ENCODE measurements around the gene TRMT5. TPM values are rescaled to one million over a fixed set of nuclear protein-coding genes. Genes with fewer than 3 reads are reported as not detected.
A peak's percentile ranks its signal among the peaks of the same experiment; 100 is the strongest.

Gene TRMT5
- total and polyA plus RNA-seq, 10 of the 15 experiments (the other 5 are each of a cell fraction or from before 2014, with no cell fraction given): 6.6 to 13.1 (median 9.4) TPM

- TF ChIP-seq BCLAF1 (IDR thresholded peaks at IDR 0.05) (no peak), PAX8 (IDR thresholded peaks at IDR 0.05) (no peak), EZH2 (IDR thresholded peaks at IDR 0.05; ENCODE audit: borderline replicate concordance, control insufficient read depth, low read depth, low read length) (no peak), ZBTB33 (IDR thresholded peaks at IDR 0.05) (no peak), E4F1 (IDR thresholded peaks at IDR 0.05; ENCODE audit: borderline replicate concordance, partially characterized antibody) (no peak), MEF2A (IDR thresholded peaks at IDR 0.05; ENCODE audit: insufficient read depth, low read depth, low read length) (0 out of 2 replicates have a peak, but pooled peaks have one; percentile 17), BCL3 (IDR thresholded peaks at IDR 0.05; ENCODE audit: borderline replicate concordance, insufficient read depth, low read depth, low read length, poor library complexity, severe bottlenecking) (no peak), NBN (IDR thresholded peaks at IDR 0.05) (peak; percentile 99), MTA3 (IDR thresholded peaks at IDR 0.05; ENCODE audit: borderline replicate concordance, low read length) (no peak), E2F8 (IDR thresholded peaks at IDR 0.05; ENCODE audit: low read depth, partially characterized antibody) (peak; percentile 83), ZNF274 (IDR thresholded peaks at IDR 0.05; ENCODE audit: insufficient read depth, insufficient read length) (no peak), IRF4 (IDR thresholded peaks at IDR 0.05; ENCODE audit: low read depth, low read length) (no peak), JUND (IDR thresholded peaks at IDR 0.05; ENCODE audit: low read depth, low read length) (no peak), POU2F2 (IDR thresholded peaks at IDR 0.05; ENCODE audit: borderline replicate concordance, low read depth, low read length) (no peak), RAD51 (IDR thresholded peaks at IDR 0.05) (no peak), SMAD5 (IDR thresholded peaks at IDR 0.05; ENCODE audit: low read depth) (no peak), SMARCA5 (IDR thresholded peaks at IDR 0.05) (peak; percentile 65; the same call in 1 of the 2 replicates), ZBED1 (IDR thresholded peaks at IDR 0.05; ENCODE audit: borderline replicate concordance) (no peak), POLR2A (IDR thresholded peaks at IDR 0.05; ENCODE audit: low read depth, low read length) (peak; percentile 94)
Observed at GRCh38 chr14:60980811-60981632, at the start of gene TRMT5, which contains the start of gene SLC38A6 (continued).

Measured in GM12878 (cell line).